HG03342 (cell line): ENCODE results near the gene CDH4.

Experiments used
- ATAC-seq: cut with Tn5 transposase; IDR thresholded peaks from one replicate; pipeline ENCODE4 v1.9.1; 2021; ENCODE audit warnings: mild to moderate bottlenecking, moderate library complexity; ENCODE audit not compliant: unreplicated experiment

CDH4 gene

GRCh38 chr20:61895016-61895415 lies 643.0 kb downstream of the CDH4 start:
- ATAC-seq: no peak

GRCh38 chr20:61895686-61896057 lies 643.6 kb downstream of the CDH4 start:
- no peak for ATAC-seq

GRCh38 chr20:61896058-61896961 lies 644.2 kb downstream of the CDH4 start:
- ATAC-seq: no peak

- no peak for ATAC-seq
Measured at GRCh38 chr20:61897401-61898295, 645.6 kb downstream of the CDH4 start.

- ATAC-seq: no peak
Measured at GRCh38 chr20:61898405-61898804, 646.3 kb downstream of the CDH4 start.

GRCh38 chr20:61900011-61900944 lies 648.2 kb downstream of the CDH4 start:
- no peak for ATAC-seq

GRCh38 chr20:61900945-61901293 lies 648.9 kb downstream of the CDH4 start:
- ATAC-seq: no peak

- no peak for ATAC-seq
Measured at GRCh38 chr20:61901392-61902220, 649.5 kb downstream of the CDH4 start.

GRCh38 chr20:61902221-61902869 lies 650.3 kb downstream of the CDH4 start:
- no peak for ATAC-seq

GRCh38 chr20:61903575-61904340 lies 651.7 kb downstream of the CDH4 start:
- no peak for ATAC-seq

GRCh38 chr20:61904456-61904855 lies 652.4 kb downstream of the CDH4 start:
- ATAC-seq: no peak

GRCh38 chr20:61905781-61906523 lies 653.9 kb downstream of the CDH4 start:
- ATAC-seq: no peak

- ATAC-seq: no peak
Measured at GRCh38 chr20:61907081-61907891, 655.2 kb downstream of the CDH4 start.

GRCh38 chr20:61908057-61909026 lies 656.3 kb downstream of the CDH4 start:
- ATAC-seq: no peak

GRCh38 chr20:61909028-61909427 lies 657.0 kb downstream of the CDH4 start:
- no peak for ATAC-seq

GRCh38 chr20:61909821-61910220 lies 657.8 kb downstream of the CDH4 start:
- ATAC-seq: no peak
